HG02642 (cell line): Measurements from ENCODE around the gene SIGLEC15.
A peak's percentile ranks its signal among the peaks of the same experiment; 100 is the strongest.
"Not testable (repeated sequence)": the region's sequence is repeated elsewhere in the genome, so short reads cannot be mapped to it uniquely, and the experiment has no call there.

ENCODE experiments used
- ATAC-seq: cut with Tn5 transposase; IDR thresholded peaks from one replicate; pipeline ENCODE4 v1.9.1; 2021; ENCODE audit warnings: mild to moderate bottlenecking; ENCODE audit not compliant: unreplicated experiment, poor library complexity

The SIGLEC15 gene, protein sequence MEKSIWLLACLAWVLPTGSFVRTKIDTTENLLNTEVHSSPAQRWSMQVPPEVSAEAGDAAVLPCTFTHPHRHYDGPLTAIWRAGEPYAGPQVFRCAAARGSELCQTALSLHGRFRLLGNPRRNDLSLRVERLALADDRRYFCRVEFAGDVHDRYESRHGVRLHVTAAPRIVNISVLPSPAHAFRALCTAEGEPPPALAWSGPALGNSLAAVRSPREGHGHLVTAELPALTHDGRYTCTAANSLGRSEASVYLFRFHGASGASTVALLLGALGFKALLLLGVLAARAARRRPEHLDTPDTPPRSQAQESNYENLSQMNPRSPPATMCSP

GRCh38 chr18:45825258-45826044 is at the start of gene SIGLEC15:
Gene SIGLEC15 (plus strand): TSS chr18:45825675. CDS start chr18:45825729, 54 bp downstream.
- ATAC-seq: no peak

DNA sequence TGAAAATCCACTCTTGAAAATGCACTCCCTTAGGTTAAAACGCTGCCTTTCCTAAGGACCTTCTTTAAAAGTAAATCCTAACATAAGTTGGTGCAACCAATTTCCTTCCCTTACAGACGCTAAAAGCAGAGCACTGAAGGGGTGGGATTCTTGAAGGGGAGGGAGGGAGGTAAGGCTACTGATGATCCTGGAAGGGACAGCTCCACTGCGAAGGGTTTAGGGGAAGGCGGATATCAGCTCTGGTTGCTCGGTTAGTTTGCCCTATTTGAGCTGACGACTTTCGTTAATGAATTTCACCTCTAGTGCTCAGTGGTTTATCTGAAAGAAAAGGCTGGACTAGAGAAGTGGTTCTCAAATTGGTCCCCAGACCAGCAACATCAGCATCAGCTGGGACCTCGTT is 49.7 kb upstream of the SIGLEC15 start:
- ATAC-seq: no peak

DNA sequence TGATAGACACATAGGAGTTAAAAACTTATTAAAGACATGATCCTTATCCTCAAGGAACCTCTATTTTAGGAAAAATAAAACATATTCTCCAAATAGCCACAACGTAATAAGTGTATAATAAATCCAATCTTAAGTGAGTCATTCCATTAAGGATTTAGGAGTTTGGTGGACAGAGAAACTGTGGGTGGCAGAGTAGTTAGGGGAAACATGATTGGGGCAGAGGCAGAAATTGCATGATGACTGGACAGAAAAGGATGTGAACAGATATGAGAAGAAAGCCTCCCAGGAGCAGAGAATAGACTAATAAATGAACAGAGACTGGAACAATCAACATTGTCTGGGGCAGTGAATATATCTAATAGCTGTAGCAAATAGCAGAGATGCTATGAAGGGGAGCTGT is 48.1 kb upstream of the SIGLEC15 start:
- ATAC-seq: no peak

DNA sequence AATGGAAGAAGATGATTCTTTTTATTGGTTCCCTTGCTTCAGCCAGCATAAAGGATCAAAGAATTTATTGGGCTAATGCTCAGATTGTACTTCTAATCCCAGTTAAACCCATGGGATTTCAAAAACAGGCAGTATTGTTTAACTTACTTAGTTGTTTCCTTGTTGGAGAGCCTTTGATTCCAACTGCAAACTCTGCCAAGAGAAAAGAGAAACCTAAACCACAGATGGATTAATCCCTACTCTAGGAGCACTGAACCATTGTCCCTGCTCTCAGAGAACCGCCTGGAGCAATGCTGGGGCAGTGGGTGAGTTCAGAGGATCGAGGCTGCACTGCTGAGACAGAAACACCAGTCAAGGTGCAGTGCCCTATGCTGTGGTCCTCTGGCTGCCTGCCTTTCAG is 44.9 kb upstream of the SIGLEC15 start:
- no peak for ATAC-seq

GRCh38 chr18:45782662-45783061 is 42.8 kb upstream of the SIGLEC15 start:
- ATAC-seq: no peak

- no peak for ATAC-seq
Measured at GRCh38 chr18:45783097-45784075, 42.1 kb upstream of the SIGLEC15 start.

DNA sequence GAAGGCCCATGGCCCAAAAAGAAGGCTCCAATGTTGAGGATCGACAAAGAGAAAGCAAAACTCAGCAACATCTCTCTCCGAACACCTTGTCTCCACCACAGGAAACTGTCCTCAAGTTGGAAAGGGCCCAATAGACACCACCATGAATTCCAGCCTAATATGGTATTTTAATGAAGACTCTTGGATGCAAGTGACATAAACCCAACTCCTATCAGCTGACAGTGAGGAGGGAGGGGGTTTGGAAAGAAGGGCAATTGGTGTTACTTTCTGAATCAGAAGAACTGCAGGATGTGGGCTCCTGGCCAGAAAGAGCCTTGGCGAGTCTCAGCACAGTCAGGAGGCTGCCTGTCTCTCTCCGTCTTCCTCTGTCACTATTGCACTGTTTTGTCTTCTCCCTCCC is 40.3 kb upstream of the SIGLEC15 start:
- peak; percentile 45 for ATAC-seq

GRCh38 chr18:45786941-45787340 is 38.5 kb upstream of the SIGLEC15 start:
- no peak for ATAC-seq

GRCh38 chr18:45787346-45787745 is 38.1 kb upstream of the SIGLEC15 start:
- no peak for ATAC-seq

GRCh38 chr18:45788861-45789260 is 36.6 kb upstream of the SIGLEC15 start:
- no peak for ATAC-seq

- no peak for ATAC-seq
Measured at GRCh38 chr18:45792506-45793263, 32.8 kb upstream of the SIGLEC15 start.

GRCh38 chr18:45793264-45793965 is 32.1 kb upstream of the SIGLEC15 start:
- ATAC-seq: no peak

DNA sequence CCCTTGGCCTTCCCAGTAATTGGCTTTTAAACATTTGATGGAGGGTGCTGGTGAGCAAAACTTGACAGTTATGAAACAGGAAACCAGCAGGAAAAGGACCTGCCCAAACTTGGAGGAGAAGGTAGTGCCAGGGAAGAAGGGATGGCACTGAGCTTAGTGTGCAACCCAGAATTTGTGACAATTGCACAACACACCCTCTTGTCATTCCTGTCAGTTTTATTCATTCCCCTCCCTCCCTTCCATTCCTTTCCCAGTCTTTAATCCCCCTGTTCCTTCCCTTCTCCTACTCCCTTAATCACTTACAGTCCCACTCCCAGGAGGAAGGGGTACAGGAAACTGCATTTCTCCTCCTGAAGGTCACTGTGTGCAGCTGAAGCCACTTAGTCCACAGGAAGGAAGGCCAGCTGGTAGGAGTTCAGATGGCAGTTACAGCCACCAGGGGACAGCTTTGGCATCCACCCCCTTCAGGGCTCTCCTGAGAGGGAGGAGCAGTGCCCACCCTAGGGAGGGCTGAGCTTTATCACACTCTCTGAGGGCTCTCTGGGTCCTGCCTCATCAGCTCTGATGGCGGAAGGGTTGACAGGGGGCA is 24.0 kb upstream of the SIGLEC15 start:
- ATAC-seq: no peak

- no peak for ATAC-seq
Measured at GRCh38 chr18:45802814-45803492, 22.5 kb upstream of the SIGLEC15 start.

DNA sequence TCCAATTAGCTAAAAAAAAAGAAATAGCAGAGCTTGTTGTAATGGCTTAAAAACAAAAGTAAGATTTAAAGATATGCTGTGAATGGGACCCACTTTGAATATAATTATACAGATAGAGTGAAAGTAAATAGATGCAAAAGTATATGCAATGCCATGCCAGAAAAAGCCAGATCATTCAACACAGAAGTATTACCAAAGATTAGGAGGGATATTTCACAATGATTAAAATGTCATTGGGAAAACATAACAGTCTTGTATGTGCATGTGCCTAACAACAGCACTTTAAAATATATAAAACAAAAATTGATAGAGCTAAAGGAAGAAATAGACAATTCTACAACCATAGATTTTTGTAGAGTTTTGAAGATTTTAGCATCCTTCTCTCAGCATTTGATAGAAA is 19.9 kb upstream of the SIGLEC15 start:
- no peak for ATAC-seq

GRCh38 chr18:45806226-45806625 is 19.2 kb upstream of the SIGLEC15 start:
- no peak for ATAC-seq

- ATAC-seq: not testable (repeated sequence)
Measured at GRCh38 chr18:45807144-45807543, 18.3 kb upstream of the SIGLEC15 start.

DNA sequence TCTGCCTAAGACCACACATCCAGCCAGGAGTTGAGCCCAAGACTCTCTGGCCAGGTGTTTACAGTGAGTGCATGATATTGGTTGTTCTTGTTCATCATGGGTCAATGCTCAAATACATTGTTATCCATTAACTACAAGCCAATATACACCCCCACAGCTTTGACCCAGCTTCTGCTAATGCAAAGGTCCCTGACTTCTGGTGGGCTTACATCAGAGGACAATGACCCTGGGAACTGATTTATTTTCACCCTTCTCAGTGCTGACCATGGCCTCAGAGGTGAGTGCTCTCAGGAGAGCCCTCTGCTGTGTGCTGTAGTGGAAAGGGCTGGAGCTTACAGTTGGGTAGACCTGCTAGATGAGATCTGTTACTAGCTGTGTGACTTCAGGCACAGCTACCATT is 10.7 kb upstream of the SIGLEC15 start:
- ATAC-seq: not testable (repeated sequence)
